B cell (primary cell): ENCODE results near the gene INAFM2. TPM values are rescaled to one million over a fixed set of nuclear protein-coding genes. Genes with fewer than 3 reads are reported as not detected.

Source experiments
- ATAC-seq: fragments of 200-7000 bp; cut with Tn5 transposase; one replicate; pipeline ENCODE4 v1.10.0; 2021; ENCODE audit warnings: low read depth, mild to moderate bottlenecking, moderate number of reproducible peaks, moderate library complexity
- CTCF ChIA-PET: fragments of 350-600 bp; sonication (Branson Sonifier 250); formaldehyde crosslinking; loops from one replicate; lab custom pipeline; 2021; ENCODE audit warnings: antibody characterized with exemption, inconsistent platforms; lab: Charles Lee
- POLR2A ChIA-PET: fragments of 350-600 bp; sonication (Branson Sonifier 250); formaldehyde crosslinking; loops from one replicate; lab custom pipeline; 2021; ENCODE audit warnings: antibody characterized with exemption; lab: Charles Lee
- DNase-seq: peaks from one replicate; pipeline ENCODE4 v3.0.0; 2013
- H2AFZ ChIP-seq: 2 replicates; pipeline ENCODE4 v1.6.1; 2012; ENCODE audit warnings: mild to moderate bottlenecking, low read depth, low read length; ENCODE audit not compliant: insufficient read depth, poor library complexity, severe bottlenecking
- H3K27ac ChIP-seq, 2 donors: 1 replicate in 1 of 2; 2 replicates in 1 of 2; pipeline ENCODE4 v1.5.1; 2012 to 2013; ENCODE audit warnings: low read length in 2 of 2, mild to moderate bottlenecking in 2 of 2, moderate library complexity in 1 of 2
- H3K27me3 ChIP-seq, 4 experiments: fragments of 200-600 bp in 1 of 4; sonication (generic) in 1 of 4; replicated peaks in 1 of 4; 1 replicate in 2 of 4; 2 replicates in 2 of 4; pipeline versions ENCODE4 v1.6.1 to v1.7.0; 2013 to 2016; ENCODE audit warnings: low read length in 3 of 4, mild to moderate bottlenecking in 2 of 4, mixed read lengths in 1 of 4, moderate library complexity in 1 of 4; ENCODE audit not compliant: insufficient read depth in 4 of 4, control insufficient read depth in 3 of 4; ENCODE audit errors: control extremely low read depth in 1 of 4
- H3K36me3 ChIP-seq, 2 experiments: replicated peaks in 1 of 2; 1 replicate in 1 of 2; 2 replicates in 1 of 2; pipeline versions ENCODE4 v1.6.1 to v1.7.1; 2013; ENCODE audit warnings: low read length in 1 of 2; ENCODE audit not compliant: insufficient read depth in 2 of 2, control insufficient read depth in 1 of 2; ENCODE audit errors: control extremely low read depth in 1 of 2, extremely low read depth in 1 of 2
- H3K4me1 ChIP-seq, 2 donors: fragments of 200-600 bp in 1 of 2; sonication (generic) in 1 of 2; 1 replicate in 1 of 2; 2 replicates in 1 of 2; pipeline versions ENCODE4 v1.5.1 to v1.6.1; 2013 to 2017; ENCODE audit warnings: low read length in 2 of 2; ENCODE audit not compliant: control insufficient read depth in 2 of 2, insufficient read depth in 2 of 2
- H3K4me2 ChIP-seq: replicated peaks from 2 replicates; pipeline ENCODE3; 2012; ENCODE audit warnings: mild to moderate bottlenecking, low read depth, low read length; ENCODE audit not compliant: poor library complexity, severe bottlenecking
- H3K4me3 ChIP-seq, 5 experiments: fragments of 200-600 bp in 1 of 5; sonication (generic) in 1 of 5; 1 replicate in 3 of 5; 2 replicates in 2 of 5; pipeline versions ENCODE4 v1.5.1 to v1.7.0; 2011 to 2016; ENCODE audit warnings: low read length in 4 of 5, mild to moderate bottlenecking in 4 of 5, low read depth in 2 of 5, control low read depth in 1 of 5, moderate library complexity in 1 of 5; ENCODE audit not compliant: insufficient read depth in 1 of 5; ENCODE audit errors: control extremely low read depth in 1 of 5, extremely low read depth in 1 of 5
- H3K79me2 ChIP-seq: fragments of 200-600 bp; sonication (generic); one replicate; pipeline ENCODE4 v1.6.0; 2016; ENCODE audit warnings: low read length; ENCODE audit not compliant: control insufficient read depth, insufficient read depth
- H3K9ac ChIP-seq: fragments of 200-600 bp; sonication (generic); 2 replicates; pipeline ENCODE4 v1.6.1; 2017; ENCODE audit warnings: mild to moderate bottlenecking, low read length, moderate library complexity
- H3K9me3 ChIP-seq, 3 donors: one replicate each; pipeline versions ENCODE4 v1.6.1 to v1.7.1; 2013; ENCODE audit warnings: low read length in 2 of 3; ENCODE audit not compliant: control insufficient read depth in 2 of 3, insufficient read depth in 1 of 3; ENCODE audit errors: control extremely low read depth in 1 of 3
- H4K20me1 ChIP-seq: 2 replicates; pipeline ENCODE4 v1.6.0; 2012; ENCODE audit warnings: mild to moderate bottlenecking, low read length; ENCODE audit not compliant: insufficient read depth, control insufficient read depth, poor library complexity, severe bottlenecking
- H3K27ac Mint-ChIP-seq: one replicate; pipeline ENCODE4 v1.8.0; 2021; ENCODE audit warnings: mixed read lengths
- H3K27me3 Mint-ChIP-seq: one replicate; pipeline ENCODE4 v1.8.0; 2021; ENCODE audit warnings: mixed read lengths
- H3K4me1 Mint-ChIP-seq: one replicate; pipeline ENCODE4 v1.8.0; 2021; ENCODE audit warnings: mixed read lengths
- H3K4me3 Mint-ChIP-seq: one replicate; pipeline ENCODE4 v1.8.0; 2021; ENCODE audit warnings: mixed read lengths
- H3K9me3 Mint-ChIP-seq: one replicate; pipeline ENCODE4 v1.8.0; 2022; ENCODE audit warnings: mixed read lengths; ENCODE audit not compliant: insufficient read depth
- EZH2 ChIP-seq: IDR thresholded peaks from 2 replicates; pipeline ENCODE4 v1.6.1; 2012; ENCODE audit warnings: borderline replicate concordance, low read depth, mild to moderate bottlenecking, moderate library complexity, low read length; ENCODE audit not compliant: insufficient read depth, poor library complexity, severe bottlenecking
- WGBS: methylation state at CpG from one replicate; pipeline ENCODE4 v1.1.5; 2013; ENCODE audit warnings: missing lambda C conversion rate; ENCODE audit not compliant: insufficient coverage; 5-methylcytosine and 5-hydroxymethylcytosine counted together
- intact Hi-C: fragments of 100-400 bp; cut with micrococcal nuclease; formaldehyde crosslinking; loops from one replicate; pipeline ENCODE4 v1.10.0; 2022
- polyA plus RNA-seq: library from polyadenylated mRNA; depleted of rRNA; stranded (reverse); fragments of >200 nt; gene quantifications from 2 replicates; pipeline ENCODE4 v1.2.3, GENCODE V29; 2012
- total RNA-seq, 2 donors: library from RNA; stranded (reverse); fragments of 120-200 nt in 1 of 2; gene quantifications; 1 replicate in 1 of 2; 2 replicates in 1 of 2; pipeline versions ENCODE4 v1.2.3 to v1.2.4, GENCODE V29; 2013 to 2022
- TF ChIP-seq, protein P1 (sequence below): fragments of 200-600 bp; IDR thresholded peaks from one replicate; pipeline ENCODE4 v1.8.0; 2022; ENCODE audit warnings: antibody characterized with exemption, mild to moderate bottlenecking

The INAFM2 gene
- total and polyA plus RNA-seq, 2 donors (not counting 1 experiment from before 2014, with no cell fraction given): 3.0 to 7.0 TPM

DNA sequence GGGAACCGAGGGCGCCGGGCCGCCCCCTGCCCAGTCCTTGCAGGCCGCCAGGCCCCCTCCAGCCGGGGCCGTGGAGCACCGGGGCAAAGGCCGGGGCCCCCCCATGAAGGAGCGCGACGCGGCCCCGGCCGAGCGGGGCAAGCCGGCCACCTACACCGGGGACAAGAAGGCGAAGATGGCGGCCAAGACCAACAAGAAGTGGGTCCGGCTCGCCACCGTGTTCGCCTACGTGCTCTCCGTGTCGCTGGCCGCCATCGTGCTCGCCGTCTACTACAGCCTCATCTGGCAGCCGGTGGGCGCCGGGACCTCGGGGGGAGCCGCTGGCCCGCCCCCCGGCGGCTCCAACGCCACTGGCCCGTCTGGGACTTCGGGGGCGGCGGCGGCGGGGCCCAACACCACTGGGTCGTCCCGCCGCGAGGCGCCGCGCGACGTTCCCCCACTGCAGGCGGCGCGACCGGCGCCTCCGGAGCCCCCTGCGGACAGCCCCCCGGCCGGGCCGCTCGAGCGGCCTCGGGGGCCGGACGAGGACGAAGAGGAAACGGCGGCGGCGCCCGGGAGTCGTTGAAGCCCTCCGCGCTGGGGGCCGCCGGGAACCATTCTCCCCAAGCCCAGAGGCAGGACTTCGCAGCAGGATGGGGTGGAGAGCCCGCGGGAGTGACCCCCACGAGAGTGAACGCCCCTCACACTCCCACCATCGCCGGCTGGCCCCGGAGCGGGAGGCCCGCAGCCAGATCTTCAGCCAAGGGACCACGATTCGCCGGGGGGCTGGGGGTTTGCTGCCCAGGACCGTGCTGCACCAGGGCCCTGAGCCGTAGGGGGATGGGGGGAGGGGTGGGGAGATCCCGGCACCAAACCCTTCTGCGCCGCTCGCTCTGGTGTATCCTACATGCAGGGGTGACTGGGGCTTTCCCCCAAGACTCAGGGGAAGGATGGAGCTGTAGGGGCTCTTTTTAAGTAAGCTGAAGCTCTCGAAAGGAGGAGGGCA is 753 bp downstream of the INAFM2 start:
- peak overlapping the region; percentile 50 for H3K27ac Mint-ChIP-seq

More for the DNA sequence above, 753 bp downstream of the INAFM2 start:
- H3K9ac ChIP-seq: peak overlapping the region; percentile 66
- intact Hi-C loops: loop anchor here (1.0 to 5.0 kb wide), 11 partner anchors 14 to 907 kb away; partner anchors contain the start of genes ANKRD63, BMF, BUB1B and CHP1
- Mint-ChIP-seq H3K27me3 (no peaks in the 10 kb centered on the region), H3K9me3 (no peaks in the 10 kb centered on the region), H3K4me3 (peak overlapping the region; percentile 85), H3K4me1 (peaks cover 29% of the 10 kb centered on the region)
- H3K79me2 ChIP-seq: no peaks in the 10 kb centered on the region
- no peak overlapping the region for H3K27ac ChIP-seq
- peaks cover 0 to 2% (median 0%) of the 10 kb centered on the region in 4 experiments for H3K27me3 ChIP-seq
- H3K4me3 ChIP-seq: peak overlapping the region; percentile 38 to 71 (median 59)
- ATAC-seq: no peak
- DNase-seq: peak; percentile 62
- peak overlapping the region; percentile 92 for H3K4me2 ChIP-seq
- H3K36me3 ChIP-seq: no peaks in the 10 kb centered on the region
- CTCF ChIA-PET: interaction anchor here (0.8 to 8.5 kb wide), 11 partner anchors 12 to 907 kb away, joined by 3 to 221 read pairs (median 8); partner anchors contain the start of genes CCDC9B, CHP1 and PLCB2
- H3K4me1 ChIP-seq: peaks cover 21 to 25% of the 10 kb centered on the region in 2 donors
- H2AFZ ChIP-seq: peak overlapping the region; percentile 61
- TF ChIP-seq EZH2: no peak
- TF ChIP-seq, protein P1, sequence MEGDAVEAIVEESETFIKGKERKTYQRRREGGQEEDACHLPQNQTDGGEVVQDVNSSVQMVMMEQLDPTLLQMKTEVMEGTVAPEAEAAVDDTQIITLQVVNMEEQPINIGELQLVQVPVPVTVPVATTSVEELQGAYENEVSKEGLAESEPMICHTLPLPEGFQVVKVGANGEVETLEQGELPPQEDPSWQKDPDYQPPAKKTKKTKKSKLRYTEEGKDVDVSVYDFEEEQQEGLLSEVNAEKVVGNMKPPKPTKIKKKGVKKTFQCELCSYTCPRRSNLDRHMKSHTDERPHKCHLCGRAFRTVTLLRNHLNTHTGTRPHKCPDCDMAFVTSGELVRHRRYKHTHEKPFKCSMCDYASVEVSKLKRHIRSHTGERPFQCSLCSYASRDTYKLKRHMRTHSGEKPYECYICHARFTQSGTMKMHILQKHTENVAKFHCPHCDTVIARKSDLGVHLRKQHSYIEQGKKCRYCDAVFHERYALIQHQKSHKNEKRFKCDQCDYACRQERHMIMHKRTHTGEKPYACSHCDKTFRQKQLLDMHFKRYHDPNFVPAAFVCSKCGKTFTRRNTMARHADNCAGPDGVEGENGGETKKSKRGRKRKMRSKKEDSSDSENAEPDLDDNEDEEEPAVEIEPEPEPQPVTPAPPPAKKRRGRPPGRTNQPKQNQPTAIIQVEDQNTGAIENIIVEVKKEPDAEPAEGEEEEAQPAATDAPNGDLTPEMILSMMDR: no peak
- peaks cover 0 to 2% (median 0%) of the 10 kb centered on the region in 3 donors for H3K9me3 ChIP-seq
- POLR2A ChIA-PET: interaction anchor here (1.2 to 1.5 kb wide), 3 partner anchors 16 to 19 kb away, joined by 4 to 14 read pairs (median 5); partner anchors contain the start of gene PLCB2
- under 1% methylated on average over 99 of the region's 101 CpGs for WGBS
- H4K20me1 ChIP-seq: no peaks in the 10 kb centered on the region
